GM21367 (cell line): ENCODE data around the gene MS4A2.
"Not testable (repeated sequence)": the region's sequence is repeated elsewhere in the genome, so short reads cannot be mapped to it uniquely, and the experiment has no call there.

ENCODE experiments used
- ATAC-seq: cut with Tn5 transposase; IDR thresholded peaks from one replicate; pipeline ENCODE4 v1.9.1; 2021; ENCODE audit not compliant: unreplicated experiment

MS4A2 gene

DNA sequence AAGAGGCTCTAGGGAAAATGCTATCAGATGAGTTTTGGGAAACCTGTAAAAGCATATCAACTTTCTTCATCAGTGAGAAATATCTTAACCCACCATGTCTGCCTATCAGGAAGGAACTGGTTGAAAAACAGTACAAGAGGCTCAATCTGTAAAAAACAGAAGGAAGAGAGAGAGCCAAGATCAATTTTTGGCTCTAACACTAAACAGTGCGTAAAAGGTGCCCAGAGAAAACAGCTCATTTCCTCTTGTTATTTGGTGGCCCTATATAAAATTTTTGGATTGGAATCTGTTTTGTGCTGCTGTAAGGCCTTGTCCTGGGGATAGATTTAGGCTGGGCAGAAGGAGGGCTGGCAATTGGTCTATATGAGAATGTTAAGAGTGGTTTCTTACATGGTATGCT, 12.1 kb downstream of the MS4A2 start:
- no peak for ATAC-seq

DNA sequence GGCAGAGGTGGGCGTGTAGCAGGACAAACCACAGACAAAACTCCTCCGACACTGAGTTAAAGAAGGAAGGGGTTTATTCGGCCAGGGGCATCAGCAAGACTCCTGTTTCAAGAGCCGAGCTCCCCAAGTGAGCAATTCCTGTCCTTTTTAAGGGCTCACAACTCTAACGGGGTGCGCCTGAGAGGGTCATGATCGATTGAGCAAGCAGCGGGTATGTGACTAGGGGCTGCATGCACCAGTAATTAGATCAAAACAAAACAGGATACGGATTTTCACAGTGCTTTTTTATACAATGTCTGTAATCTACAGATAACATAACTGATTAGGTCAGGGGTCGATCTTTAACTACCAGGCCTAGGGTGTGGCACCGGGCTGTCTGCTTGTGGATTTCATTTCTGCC, 12.9 kb downstream of the MS4A2 start:
- ATAC-seq = not testable (repeated sequence)

GRCh38 chr11:60104471-60105115, 16.1 kb downstream of the MS4A2 start:
- ATAC-seq = not testable (repeated sequence)

GRCh38 chr11:60108631-60109030, 20.2 kb downstream of the MS4A2 start:
- not testable (repeated sequence) for ATAC-seq

GRCh38 chr11:60111793-60112192, 23.3 kb downstream of the MS4A2 start:
- ATAC-seq = no peak

- no peak for ATAC-seq
Measured at GRCh38 chr11:60116996-60117790, 28.7 kb downstream of the MS4A2 start.

DNA sequence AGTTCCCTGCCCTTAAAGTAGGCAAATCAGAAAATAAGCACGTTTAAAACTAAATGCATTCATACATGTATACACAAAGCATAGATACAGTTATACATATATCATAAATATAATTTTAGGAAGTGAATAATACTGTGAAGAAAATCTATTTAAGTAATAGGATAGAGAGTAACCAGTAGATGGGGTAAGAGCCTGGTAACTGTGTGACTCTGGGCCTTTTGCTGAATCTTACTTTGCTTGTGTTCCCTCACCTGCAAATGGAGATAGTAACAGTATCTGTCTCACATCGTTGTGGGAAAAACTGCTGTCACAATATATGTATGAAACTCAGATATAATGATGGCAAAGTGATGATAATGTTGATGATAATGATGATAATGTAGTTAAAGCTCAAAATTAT, 29.9 kb downstream of the MS4A2 start:
- ATAC-seq = no peak

GRCh38 chr11:60119710-60120109, 31.2 kb downstream of the MS4A2 start:
- ATAC-seq = no peak

GRCh38 chr11:60121264-60121663, 32.8 kb downstream of the MS4A2 start:
- ATAC-seq = no peak

DNA sequence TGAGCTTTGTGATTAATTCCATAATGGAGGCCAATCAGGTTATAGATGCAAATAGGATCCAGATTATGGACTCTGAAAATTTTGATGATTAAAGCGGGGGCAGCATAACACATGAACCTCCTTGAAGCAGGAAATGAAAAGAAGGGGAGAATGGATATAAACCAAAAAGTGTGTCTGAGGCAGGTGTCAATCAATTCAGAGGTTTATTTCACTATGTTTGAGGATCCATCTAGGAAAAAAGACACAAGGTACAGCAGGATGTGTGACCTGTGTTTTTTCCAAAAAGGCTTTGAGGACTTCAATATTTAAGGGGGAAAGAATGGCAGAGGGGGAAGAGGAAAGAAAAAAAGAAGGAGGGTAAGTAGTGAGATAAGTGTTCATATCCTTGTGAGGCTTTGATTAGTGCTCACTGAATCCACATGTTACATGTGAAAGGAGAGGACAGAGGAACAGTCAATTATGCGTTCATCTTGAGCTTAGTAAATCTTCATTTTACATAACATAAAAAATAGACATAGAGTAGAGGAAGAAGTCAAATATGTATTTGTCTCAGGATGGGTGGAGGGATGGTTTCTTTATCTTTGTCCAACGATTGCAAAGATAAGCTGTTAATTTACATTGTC, 34.1 kb downstream of the MS4A2 start:
- no peak for ATAC-seq

DNA sequence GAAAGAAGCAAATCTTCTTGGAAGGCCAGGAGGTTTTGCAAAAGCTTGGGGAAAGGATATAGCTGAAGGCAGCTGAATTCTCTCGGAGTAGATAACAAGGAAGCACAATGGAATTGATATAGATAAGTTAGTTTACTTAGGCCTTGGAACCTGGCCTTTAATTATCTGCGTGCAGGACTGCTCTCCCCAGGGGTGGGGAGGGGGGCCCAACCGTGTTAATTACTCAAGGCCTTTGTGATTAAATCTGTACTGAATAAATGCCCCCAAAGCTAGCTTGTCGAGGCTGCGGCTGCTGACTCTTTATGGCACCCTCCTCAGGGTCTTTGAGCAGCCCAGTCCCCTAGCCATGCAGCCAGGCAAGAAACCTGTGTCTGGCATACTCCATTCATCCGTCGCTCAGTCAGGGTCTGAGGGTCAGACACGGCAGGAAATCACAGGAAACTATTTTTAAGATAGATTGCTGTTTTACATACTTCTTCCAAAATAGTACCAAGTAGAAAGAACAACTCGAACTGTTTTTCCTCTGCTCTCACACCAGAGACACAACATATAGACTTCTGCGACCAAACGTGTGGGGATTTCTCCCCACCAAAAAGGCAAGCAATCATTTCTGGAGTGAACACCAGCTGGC, 36.5 kb downstream of the MS4A2 start:
- no peak for ATAC-seq

- no peak for ATAC-seq
Measured at GRCh38 chr11:60125956-60126585, 37.6 kb downstream of the MS4A2 start.

GRCh38 chr11:60127311-60127811, 38.9 kb downstream of the MS4A2 start:
- no peak for ATAC-seq

GRCh38 chr11:60128376-60128775, 39.9 kb downstream of the MS4A2 start:
- no peak for ATAC-seq

GRCh38 chr11:60128866-60129265, 40.4 kb downstream of the MS4A2 start:
- not testable (repeated sequence) for ATAC-seq

DNA sequence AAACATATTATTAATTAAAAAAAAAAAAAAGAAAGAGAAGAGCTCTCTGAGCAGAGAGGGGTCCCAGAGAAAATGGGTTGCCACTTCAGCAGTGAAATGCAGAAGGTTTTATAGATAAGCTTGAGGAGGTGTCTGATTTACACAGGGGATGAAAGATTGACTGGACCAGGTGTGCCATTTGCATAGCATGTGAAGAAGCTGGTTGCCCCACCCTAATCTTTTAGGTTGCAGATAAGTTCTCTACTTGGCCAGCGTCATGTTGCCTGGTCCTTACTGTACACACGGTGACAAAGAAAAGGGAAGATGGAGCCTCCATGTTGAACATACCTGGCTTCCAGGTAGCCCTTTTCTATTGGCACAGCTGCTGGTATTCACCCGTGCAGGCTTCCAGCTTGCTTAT, 41.4 kb downstream of the MS4A2 start:
- ATAC-seq = no peak

DNA sequence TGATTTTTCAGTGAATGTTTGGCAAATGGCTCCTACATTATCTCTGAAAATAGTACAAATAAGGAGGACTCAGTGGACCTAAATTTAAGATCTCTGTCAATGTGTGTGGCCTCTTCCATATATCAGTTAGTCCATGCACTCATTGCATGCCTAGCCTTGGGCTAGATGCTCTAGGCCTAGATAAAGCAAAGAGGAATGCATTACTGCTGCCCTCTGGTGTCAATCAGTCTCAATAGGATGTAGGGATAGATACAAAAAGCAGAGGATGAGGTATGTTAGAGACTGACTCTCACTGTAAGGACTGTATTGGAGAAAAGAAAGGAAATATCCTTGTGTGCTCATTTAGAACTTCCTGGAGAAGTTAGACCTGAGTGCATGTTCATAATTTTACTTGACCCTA, 42.0 kb downstream of the MS4A2 start:
- no peak for ATAC-seq

DNA sequence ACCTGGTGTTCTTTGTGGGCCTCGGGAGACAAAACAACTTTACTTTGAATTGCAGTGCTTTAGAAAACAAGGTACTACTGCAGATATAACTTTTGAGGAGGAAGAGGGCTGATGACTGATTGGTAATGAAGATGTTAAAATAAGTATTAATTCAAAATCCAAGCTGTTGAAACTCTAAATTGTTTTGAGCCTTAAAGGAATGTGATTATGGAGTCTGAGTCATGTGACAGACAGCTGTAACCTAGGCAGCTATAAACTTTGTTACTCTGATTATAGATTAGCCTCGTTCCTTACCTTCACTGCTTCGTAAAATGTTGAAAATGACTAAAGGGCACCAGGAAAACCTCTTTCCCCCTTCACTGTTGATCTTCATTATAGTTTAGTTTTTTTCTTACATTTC, 43.4 kb downstream of the MS4A2 start:
- ATAC-seq = no peak

DNA sequence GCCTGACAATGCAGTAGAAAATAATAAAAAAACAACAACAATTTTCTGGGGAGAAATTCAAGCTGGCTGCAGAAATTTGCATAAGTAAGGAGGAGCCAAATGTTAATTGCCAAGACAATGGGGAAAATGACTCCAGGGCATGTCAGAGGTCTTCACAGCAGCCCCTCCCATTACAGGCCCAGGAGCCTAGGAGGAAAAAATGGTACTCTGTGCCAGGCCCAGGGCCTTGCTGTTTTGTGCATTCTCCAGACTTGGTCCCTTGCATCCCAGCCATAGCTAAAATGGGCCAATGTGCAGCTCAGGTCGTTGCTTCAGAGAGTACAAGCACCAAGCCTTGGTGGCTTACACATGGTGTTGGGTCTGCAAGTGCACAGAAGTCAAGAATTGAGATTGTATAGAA, 45.5 kb downstream of the MS4A2 start:
- ATAC-seq = no peak

DNA sequence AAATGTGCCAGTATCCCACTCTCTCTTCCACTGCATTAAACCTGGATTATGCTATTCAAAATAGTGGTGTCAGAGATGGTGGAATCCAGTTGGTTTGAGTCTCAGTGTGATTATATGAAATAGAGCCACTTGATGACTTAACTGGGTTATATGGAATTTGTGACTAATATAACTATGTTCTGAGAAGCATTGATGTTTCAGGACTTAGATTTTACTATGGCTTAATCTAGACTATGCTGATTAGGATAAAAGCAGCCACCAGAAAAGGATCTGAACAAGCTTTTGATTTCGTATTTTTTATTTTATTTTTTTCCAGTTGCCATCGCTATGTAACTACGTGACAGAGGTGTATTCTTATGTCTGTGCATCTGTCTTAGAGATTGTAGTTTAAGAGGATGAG, 55.3 kb downstream of the MS4A2 start:
- ATAC-seq = no peak

DNA sequence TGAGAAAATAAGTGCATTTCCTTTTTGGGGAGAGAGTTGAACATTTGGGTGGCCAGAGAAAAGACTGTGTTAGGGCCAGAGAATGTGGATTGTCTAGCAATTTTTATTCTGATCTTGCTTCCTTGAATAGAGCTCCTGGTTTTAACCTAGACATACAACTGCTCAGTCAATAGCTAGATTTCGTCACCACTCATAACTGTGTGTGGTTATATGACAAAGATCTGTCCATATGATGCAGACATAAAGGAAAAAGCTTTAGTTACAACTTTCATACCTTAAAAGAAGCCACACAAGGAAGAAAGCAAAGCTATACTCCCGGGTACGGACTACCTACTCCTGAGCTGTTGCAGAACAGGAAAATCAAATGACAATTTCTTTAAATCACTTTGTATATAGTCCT, 57.2 kb downstream of the MS4A2 start:
- ATAC-seq = no peak
